DND-41 (cell line): ENCODE results near the gene PXDC1.

ENCODE experiments used
- CTCF ChIP-seq: IDR thresholded peaks from 2 replicates; pipeline ENCODE4 v1.5.1; 2012; ENCODE audit warnings: borderline replicate concordance, low read length, moderate library complexity, mild to moderate bottlenecking; ENCODE audit not compliant: poor library complexity, severe bottlenecking; ENCODE audit errors: extremely low read depth
- EZH2 ChIP-seq: IDR thresholded peaks from 3 replicates; pipeline ENCODE4 v1.6.1; 2012; ENCODE audit warnings: borderline replicate concordance, low read depth, mild to moderate bottlenecking, moderate library complexity, low read length, inconsistent platforms; ENCODE audit not compliant: severe bottlenecking

GRCh38 chr6:3759646-3760232 is 8.2 kb upstream of the PXDC1 start:
- no peak for TF ChIP-seq CTCF
- TF ChIP-seq EZH2: no peak
